ENCODE measurements around the gene CDK6.

The CDK6 gene

DNA sequence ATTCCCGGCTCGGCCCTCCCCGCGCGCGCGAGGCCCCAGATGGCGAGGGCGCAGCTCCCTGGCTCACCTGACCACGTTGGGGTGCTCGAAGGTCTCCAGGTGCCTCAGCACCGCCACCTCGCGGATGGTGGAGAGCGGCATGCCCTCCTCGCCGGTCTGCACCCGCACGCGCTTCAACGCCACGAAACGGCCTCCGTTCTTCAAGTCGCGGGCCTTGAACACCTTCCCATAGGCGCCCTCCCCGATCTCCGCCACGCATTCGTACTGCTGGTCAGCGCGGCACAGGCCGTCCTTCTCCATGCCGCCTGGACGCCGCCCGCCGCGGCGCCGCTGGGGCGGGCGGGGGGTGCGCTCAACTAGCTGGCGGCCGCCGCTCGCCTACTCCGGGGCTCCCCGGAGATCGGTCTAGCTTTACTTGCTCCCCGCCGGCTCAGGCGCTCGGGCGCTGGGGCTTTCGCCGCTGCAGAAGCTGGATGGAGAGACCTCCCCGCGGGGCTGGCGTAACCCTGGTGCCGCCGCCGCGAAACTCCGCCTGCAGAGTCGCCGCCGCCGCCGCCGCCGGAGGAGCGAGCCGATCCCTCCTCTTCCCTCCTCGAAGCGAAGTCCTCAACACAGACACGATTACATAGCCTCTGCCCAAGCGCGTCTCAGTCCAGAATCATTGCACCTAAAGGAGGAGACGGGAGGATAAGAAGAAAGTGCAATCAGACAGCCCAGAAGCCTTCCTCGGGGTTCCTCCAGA is 3.2 kb downstream of the CDK6 start:
- H3K36me3 ChIP-seq (replicated peaks; ENCODE audit: low read depth, low read length), result peaks cover 36% of the 10 kb centered on the region

GRCh38 chr7:92832534-92833023 is 3.8 kb downstream of the CDK6 start:
- Histone ChIP-seq H3K4me3 (ENCODE audit: low read length) (peak overlapping the region; percentile 78), H2AFZ (ENCODE audit: low read depth, low read length) (no peak overlapping the region), H3K27me3 (ENCODE audit: low read depth, low read length) (peaks cover 5% of the 10 kb centered on the region; the same call in 1 of the 2 replicates), H3K79me2 (ENCODE audit: low read length) (peaks cover 85% of the 10 kb centered on the region), H3K36me3 (replicated peaks; ENCODE audit: low read depth, low read length) (peaks cover 37% of the 10 kb centered on the region), H3K4me1 (ENCODE audit: low read length) (peaks cover 27% of the 10 kb centered on the region), H3K9me3 (ENCODE audit: insufficient read depth, low read length) (no peaks in the 10 kb centered on the region), H4K20me1 (ENCODE audit: insufficient read depth, low read length) (peaks cover 48% of the 10 kb centered on the region), H3K9ac (ENCODE audit: low read length) (peak overlapping the region; percentile 92), H3K27ac (ENCODE audit: low read length) (peak overlapping the region; percentile 85), H3K4me2 (ENCODE audit: low read length) (peak overlapping the region; percentile 95)
- TF ChIP-seq EZH2phosphoT487 (IDR thresholded peaks at IDR 0.05; ENCODE audit: low read depth), result no peak
- TF ChIP-seq, protein P1, sequence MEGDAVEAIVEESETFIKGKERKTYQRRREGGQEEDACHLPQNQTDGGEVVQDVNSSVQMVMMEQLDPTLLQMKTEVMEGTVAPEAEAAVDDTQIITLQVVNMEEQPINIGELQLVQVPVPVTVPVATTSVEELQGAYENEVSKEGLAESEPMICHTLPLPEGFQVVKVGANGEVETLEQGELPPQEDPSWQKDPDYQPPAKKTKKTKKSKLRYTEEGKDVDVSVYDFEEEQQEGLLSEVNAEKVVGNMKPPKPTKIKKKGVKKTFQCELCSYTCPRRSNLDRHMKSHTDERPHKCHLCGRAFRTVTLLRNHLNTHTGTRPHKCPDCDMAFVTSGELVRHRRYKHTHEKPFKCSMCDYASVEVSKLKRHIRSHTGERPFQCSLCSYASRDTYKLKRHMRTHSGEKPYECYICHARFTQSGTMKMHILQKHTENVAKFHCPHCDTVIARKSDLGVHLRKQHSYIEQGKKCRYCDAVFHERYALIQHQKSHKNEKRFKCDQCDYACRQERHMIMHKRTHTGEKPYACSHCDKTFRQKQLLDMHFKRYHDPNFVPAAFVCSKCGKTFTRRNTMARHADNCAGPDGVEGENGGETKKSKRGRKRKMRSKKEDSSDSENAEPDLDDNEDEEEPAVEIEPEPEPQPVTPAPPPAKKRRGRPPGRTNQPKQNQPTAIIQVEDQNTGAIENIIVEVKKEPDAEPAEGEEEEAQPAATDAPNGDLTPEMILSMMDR (IDR thresholded peaks at IDR 0.05; ENCODE audit: low read depth, low read length), result no peak

More for the DNA sequence above, 3.2 kb downstream of the CDK6 start:
- Histone ChIP-seq H3K4me3 (ENCODE audit: low read length) (peak overlapping the region; percentile 78), H3K4me1 (ENCODE audit: low read length) (peaks cover 27% of the 10 kb centered on the region), H3K4me2 (ENCODE audit: low read length) (peak overlapping the region; percentile 95), H3K27me3 (ENCODE audit: low read depth, low read length) (peaks cover 8% of the 10 kb centered on the region; the same call in 1 of the 2 replicates), H4K20me1 (ENCODE audit: insufficient read depth, low read length) (peaks cover 45% of the 10 kb centered on the region), H3K9me3 (ENCODE audit: insufficient read depth, low read length) (no peaks in the 10 kb centered on the region), H2AFZ (ENCODE audit: low read depth, low read length) (peak overlapping the region; percentile 36; the same call in 1 of the 2 replicates), H3K27ac (ENCODE audit: low read length) (peak overlapping the region; percentile 85), H3K79me2 (ENCODE audit: low read length) (peaks cover 79% of the 10 kb centered on the region), H3K9ac (ENCODE audit: low read length) (peak overlapping the region; percentile 92)
- TF ChIP-seq, protein P1 (IDR thresholded peaks at IDR 0.05; ENCODE audit: low read depth, low read length), result peak; percentile 76
- no peak for TF ChIP-seq EZH2phosphoT487 (IDR thresholded peaks at IDR 0.05; ENCODE audit: low read depth)

GRCh38 chr7:92831716-92832533 is 4.4 kb downstream of the CDK6 start:
- peaks cover 55% of the 10 kb centered on the region for H4K20me1 ChIP-seq (ENCODE audit: insufficient read depth, low read length)
- TF ChIP-seq, protein P1 (IDR thresholded peaks at IDR 0.05; ENCODE audit: low read depth, low read length), result no peak
- TF ChIP-seq EZH2phosphoT487 (IDR thresholded peaks at IDR 0.05; ENCODE audit: low read depth), result no peak
- H3K36me3 ChIP-seq (replicated peaks; ENCODE audit: low read depth, low read length), result peaks cover 37% of the 10 kb centered on the region
- H3K27ac ChIP-seq (ENCODE audit: low read length), result no peak overlapping the region
- no peaks in the 10 kb centered on the region for H3K27me3 ChIP-seq (ENCODE audit: low read depth, low read length)
- no peaks in the 10 kb centered on the region for H3K9me3 ChIP-seq (ENCODE audit: insufficient read depth, low read length)
- H3K4me2 ChIP-seq (ENCODE audit: low read length), result peak overlapping the region; percentile 95
- H3K4me1 ChIP-seq (ENCODE audit: low read length), result peaks cover 24% of the 10 kb centered on the region
- no peak overlapping the region for H2AFZ ChIP-seq (ENCODE audit: low read depth, low read length)
- peaks cover 92% of the 10 kb centered on the region for H3K79me2 ChIP-seq (ENCODE audit: low read length)
- H3K4me3 ChIP-seq (ENCODE audit: low read length), result peak overlapping the region; percentile 78
- H3K9ac ChIP-seq (ENCODE audit: low read length), result peak overlapping the region; percentile 92

Measured in OCI-LY3 (cell line).